Measurements from ENCODE around the gene ATP9A.

DNA sequence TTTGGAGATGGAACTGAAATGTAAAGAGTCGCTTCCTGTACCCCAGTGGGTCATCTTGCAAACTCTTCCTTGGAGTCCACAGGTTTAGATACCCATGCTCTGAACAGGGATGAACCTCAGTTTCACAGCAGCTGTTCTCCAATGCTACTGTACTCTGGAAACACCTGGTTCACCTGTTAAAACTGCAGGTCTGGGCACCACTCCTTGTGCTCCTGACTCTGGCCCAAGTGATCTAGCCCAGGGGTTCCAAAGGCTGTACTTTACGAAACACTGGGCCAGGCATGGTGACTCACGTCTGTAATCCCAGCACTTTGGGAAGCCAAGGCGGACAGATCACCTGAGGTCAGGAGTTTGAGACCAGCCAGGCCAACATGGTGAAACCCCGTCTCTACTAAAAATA, 102.1 kb downstream of the ATP9A start:
- TF ChIP-seq MEF2A (IDR thresholded peaks at IDR 0.05; ENCODE audit: borderline replicate concordance, low read depth) (no peak), RCOR1 (IDR thresholded peaks at IDR 0.05; ENCODE audit: low read length) (no peak), GABPA (IDR thresholded peaks at IDR 0.05; ENCODE audit: low read depth) (no peak), POLR2AphosphoS5 (IDR thresholded peaks at IDR 0.05; ENCODE audit: low read depth, low read length) (no peak), FOXM1 (IDR thresholded peaks at IDR 0.05; ENCODE audit: low read depth) (no peak), SMC3 (IDR thresholded peaks at IDR 0.05; ENCODE audit: low read depth, low read length) (no peak)
- TF ChIP-seq, protein P1, sequence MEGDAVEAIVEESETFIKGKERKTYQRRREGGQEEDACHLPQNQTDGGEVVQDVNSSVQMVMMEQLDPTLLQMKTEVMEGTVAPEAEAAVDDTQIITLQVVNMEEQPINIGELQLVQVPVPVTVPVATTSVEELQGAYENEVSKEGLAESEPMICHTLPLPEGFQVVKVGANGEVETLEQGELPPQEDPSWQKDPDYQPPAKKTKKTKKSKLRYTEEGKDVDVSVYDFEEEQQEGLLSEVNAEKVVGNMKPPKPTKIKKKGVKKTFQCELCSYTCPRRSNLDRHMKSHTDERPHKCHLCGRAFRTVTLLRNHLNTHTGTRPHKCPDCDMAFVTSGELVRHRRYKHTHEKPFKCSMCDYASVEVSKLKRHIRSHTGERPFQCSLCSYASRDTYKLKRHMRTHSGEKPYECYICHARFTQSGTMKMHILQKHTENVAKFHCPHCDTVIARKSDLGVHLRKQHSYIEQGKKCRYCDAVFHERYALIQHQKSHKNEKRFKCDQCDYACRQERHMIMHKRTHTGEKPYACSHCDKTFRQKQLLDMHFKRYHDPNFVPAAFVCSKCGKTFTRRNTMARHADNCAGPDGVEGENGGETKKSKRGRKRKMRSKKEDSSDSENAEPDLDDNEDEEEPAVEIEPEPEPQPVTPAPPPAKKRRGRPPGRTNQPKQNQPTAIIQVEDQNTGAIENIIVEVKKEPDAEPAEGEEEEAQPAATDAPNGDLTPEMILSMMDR (IDR thresholded peaks at IDR 0.05) = no peak
- TF ChIP-seq, protein P2, sequence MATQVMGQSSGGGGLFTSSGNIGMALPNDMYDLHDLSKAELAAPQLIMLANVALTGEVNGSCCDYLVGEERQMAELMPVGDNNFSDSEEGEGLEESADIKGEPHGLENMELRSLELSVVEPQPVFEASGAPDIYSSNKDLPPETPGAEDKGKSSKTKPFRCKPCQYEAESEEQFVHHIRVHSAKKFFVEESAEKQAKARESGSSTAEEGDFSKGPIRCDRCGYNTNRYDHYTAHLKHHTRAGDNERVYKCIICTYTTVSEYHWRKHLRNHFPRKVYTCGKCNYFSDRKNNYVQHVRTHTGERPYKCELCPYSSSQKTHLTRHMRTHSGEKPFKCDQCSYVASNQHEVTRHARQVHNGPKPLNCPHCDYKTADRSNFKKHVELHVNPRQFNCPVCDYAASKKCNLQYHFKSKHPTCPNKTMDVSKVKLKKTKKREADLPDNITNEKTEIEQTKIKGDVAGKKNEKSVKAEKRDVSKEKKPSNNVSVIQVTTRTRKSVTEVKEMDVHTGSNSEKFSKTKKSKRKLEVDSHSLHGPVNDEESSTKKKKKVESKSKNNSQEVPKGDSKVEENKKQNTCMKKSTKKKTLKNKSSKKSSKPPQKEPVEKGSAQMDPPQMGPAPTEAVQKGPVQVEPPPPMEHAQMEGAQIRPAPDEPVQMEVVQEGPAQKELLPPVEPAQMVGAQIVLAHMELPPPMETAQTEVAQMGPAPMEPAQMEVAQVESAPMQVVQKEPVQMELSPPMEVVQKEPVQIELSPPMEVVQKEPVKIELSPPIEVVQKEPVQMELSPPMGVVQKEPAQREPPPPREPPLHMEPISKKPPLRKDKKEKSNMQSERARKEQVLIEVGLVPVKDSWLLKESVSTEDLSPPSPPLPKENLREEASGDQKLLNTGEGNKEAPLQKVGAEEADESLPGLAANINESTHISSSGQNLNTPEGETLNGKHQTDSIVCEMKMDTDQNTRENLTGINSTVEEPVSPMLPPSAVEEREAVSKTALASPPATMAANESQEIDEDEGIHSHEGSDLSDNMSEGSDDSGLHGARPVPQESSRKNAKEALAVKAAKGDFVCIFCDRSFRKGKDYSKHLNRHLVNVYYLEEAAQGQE (IDR thresholded peaks at IDR 0.05; ENCODE audit: low read depth, low read length) = no peak
- TF ChIP-seq, protein P3, sequence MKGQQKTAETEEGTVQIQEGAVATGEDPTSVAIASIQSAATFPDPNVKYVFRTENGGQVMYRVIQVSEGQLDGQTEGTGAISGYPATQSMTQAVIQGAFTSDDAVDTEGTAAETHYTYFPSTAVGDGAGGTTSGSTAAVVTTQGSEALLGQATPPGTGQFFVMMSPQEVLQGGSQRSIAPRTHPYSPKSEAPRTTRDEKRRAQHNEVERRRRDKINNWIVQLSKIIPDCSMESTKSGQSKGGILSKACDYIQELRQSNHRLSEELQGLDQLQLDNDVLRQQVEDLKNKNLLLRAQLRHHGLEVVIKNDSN (IDR thresholded peaks at IDR 0.05; ENCODE audit: borderline replicate concordance, low read depth) = no peak
- TF ChIP-seq, protein P4, sequence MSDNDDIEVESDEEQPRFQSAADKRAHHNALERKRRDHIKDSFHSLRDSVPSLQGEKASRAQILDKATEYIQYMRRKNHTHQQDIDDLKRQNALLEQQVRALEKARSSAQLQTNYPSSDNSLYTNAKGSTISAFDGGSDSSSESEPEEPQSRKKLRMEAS (IDR thresholded peaks at IDR 0.05; ENCODE audit: low read depth) = no peak
- TF ChIP-seq, protein P5, sequence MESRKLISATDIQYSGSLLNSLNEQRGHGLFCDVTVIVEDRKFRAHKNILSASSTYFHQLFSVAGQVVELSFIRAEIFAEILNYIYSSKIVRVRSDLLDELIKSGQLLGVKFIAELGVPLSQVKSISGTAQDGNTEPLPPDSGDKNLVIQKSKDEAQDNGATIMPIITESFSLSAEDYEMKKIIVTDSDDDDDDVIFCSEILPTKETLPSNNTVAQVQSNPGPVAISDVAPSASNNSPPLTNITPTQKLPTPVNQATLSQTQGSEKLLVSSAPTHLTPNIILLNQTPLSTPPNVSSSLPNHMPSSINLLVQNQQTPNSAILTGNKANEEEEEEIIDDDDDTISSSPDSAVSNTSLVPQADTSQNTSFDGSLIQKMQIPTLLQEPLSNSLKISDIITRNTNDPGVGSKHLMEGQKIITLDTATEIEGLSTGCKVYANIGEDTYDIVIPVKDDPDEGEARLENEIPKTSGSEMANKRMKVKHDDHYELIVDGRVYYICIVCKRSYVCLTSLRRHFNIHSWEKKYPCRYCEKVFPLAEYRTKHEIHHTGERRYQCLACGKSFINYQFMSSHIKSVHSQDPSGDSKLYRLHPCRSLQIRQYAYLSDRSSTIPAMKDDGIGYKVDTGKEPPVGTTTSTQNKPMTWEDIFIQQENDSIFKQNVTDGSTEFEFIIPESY (IDR thresholded peaks at IDR 0.05; ENCODE audit: borderline replicate concordance, low read depth) = no peak
